Smooth muscle cell (in vitro differentiated cells): ENCODE results near the gene ZNF254. TPM values are rescaled to one million over a fixed set of nuclear protein-coding genes. Genes with fewer than 3 reads are reported as not detected.

Experiments used
- DNase-seq: peaks from one replicate; lab custom pipeline; 2025; ENCODE audit not compliant: unreplicated experiment; lab: John Stamatoyannopoulos, UW
- H2AFZ ChIP-seq: fragments of 200-600 bp; sonication (generic); 2 replicates; pipeline ENCODE4 v1.6.0; 2016; ENCODE audit warnings: antibody characterized with exemption, low read depth, mild to moderate bottlenecking
- H3F3A ChIP-seq: fragments of 200-600 bp; sonication (generic); 2 replicates; pipeline ENCODE4 v1.6.0; 2017; ENCODE audit warnings: antibody characterized with exemption, low read depth
- H3K27ac ChIP-seq: fragments of 200-600 bp; sonication (generic); 2 replicates; pipeline ENCODE4 v1.5.1; 2016; ENCODE audit warnings: low read depth, mild to moderate bottlenecking
- H3K27me3 ChIP-seq: fragments of 200-600 bp; sonication (generic); 2 replicates; pipeline ENCODE4 v1.6.1; 2016; ENCODE audit warnings: low read depth, mild to moderate bottlenecking
- H3K36me3 ChIP-seq: fragments of 200-600 bp; sonication (generic); 2 replicates; pipeline ENCODE4 v1.5.1; 2016; ENCODE audit warnings: low read depth
- H3K4me1 ChIP-seq: fragments of 200-600 bp; sonication (generic); 2 replicates; pipeline ENCODE4 v1.5.1; 2016; ENCODE audit warnings: low read depth
- H3K4me2 ChIP-seq: fragments of 200-600 bp; sonication (generic); 2 replicates; pipeline ENCODE4 v1.6.0; 2016; ENCODE audit warnings: mild to moderate bottlenecking
- H3K4me3 ChIP-seq: fragments of 200-600 bp; sonication (generic); 2 replicates; pipeline ENCODE4 v1.5.1; 2016; ENCODE audit warnings: mild to moderate bottlenecking
- H3K79me2 ChIP-seq: fragments of 200-600 bp; sonication (generic); 2 replicates; pipeline ENCODE4 v1.6.0; 2016; ENCODE audit warnings: low read depth, mild to moderate bottlenecking
- H3K9ac ChIP-seq: fragments of 200-600 bp; sonication (generic); 2 replicates; pipeline ENCODE4 v1.6.0; 2016; ENCODE audit warnings: low read depth
- H3K9me3 ChIP-seq: fragments of 200-600 bp; sonication (generic); replicated peaks from 2 replicates; pipeline ENCODE4 v1.5.1; 2016; ENCODE audit warnings: low read depth
- H4K20me1 ChIP-seq: fragments of 200-600 bp; sonication (generic); 2 replicates; pipeline ENCODE4 v1.6.0; 2016; ENCODE audit warnings: low read depth
- CTCF ChIP-seq: fragments of 200-600 bp; sonication (generic); IDR thresholded peaks from 2 replicates; pipeline ENCODE4 v1.5.1; 2017; ENCODE audit warnings: borderline replicate concordance, mild to moderate bottlenecking, antibody characterized with exemption; ENCODE audit not compliant: insufficient read depth, poor library complexity, severe bottlenecking
- WGBS: methylation state at CpG from one replicate; pipeline ENCODE4 v1.1.7; 2016; ENCODE audit warnings: low lambda C conversion rate; 5-methylcytosine and 5-hydroxymethylcytosine counted together
- polyA plus RNA-seq: library from polyadenylated mRNA; unstranded; fragments of >200 nt; fragmentation: Nextera tagmentation; extraction: Ambion mirVana; gene quantifications from 2 replicates; pipeline ENCODE4 v1.2.1, GENCODE V29; 2016
- total RNA-seq: library from RNA; depleted of rRNA; stranded (reverse); fragments of >200 nt; gene quantifications from 2 replicates; pipeline ENCODE4 v1.2.3, GENCODE V29; 2014

Gene ZNF254
- total and polyA plus RNA-seq, 2 experiments from 2014 or later: 4.6 to 23.5 TPM

GRCh38 chr19:24127601-24128000 lies 40.6 kb downstream of the ZNF254 start:
- H3K4me1 ChIP-seq: no peaks in the 10 kb centered on the region
- no peak for DNase-seq
- H3K27ac ChIP-seq: no peak overlapping the region
- peaks cover 84% of the 10 kb centered on the region for H3K9me3 ChIP-seq
- no peak overlapping the region for H3K9ac ChIP-seq
- no peaks in the 10 kb centered on the region for H3F3A ChIP-seq
- WGBS: 97% methylated on average over 3 of the region's 3 CpGs
- peaks cover 15% of the 10 kb centered on the region for H3K79me2 ChIP-seq
- no peaks in the 10 kb centered on the region for H3K27me3 ChIP-seq
- peaks cover 78% of the 10 kb centered on the region for H3K36me3 ChIP-seq
- no peak overlapping the region for H3K4me2 ChIP-seq
- peak overlapping the region; percentile 13 for H3K4me3 ChIP-seq
- TF ChIP-seq CTCF: no peak
- no peaks in the 10 kb centered on the region for H4K20me1 ChIP-seq
- no peak overlapping the region for H2AFZ ChIP-seq

GRCh38 chr19:24140099-24140498 lies 53.1 kb downstream of the ZNF254 start:
- Histone ChIP-seq H3K4me1 (no peaks in the 10 kb centered on the region), H3K79me2 (no peaks in the 10 kb centered on the region), H3K27ac (no peak overlapping the region), H3K9ac (no peak overlapping the region), H3K4me3 (no peak overlapping the region), H3K9me3 (peaks cover 27% of the 10 kb centered on the region), H3F3A (no peaks in the 10 kb centered on the region), H2AFZ (no peak overlapping the region), H3K4me2 (no peak overlapping the region), H3K36me3 (peaks cover 22% of the 10 kb centered on the region), H4K20me1 (no peaks in the 10 kb centered on the region), H3K27me3 (no peaks in the 10 kb centered on the region)
- TF ChIP-seq CTCF: no peak
- DNase-seq: no peak
- WGBS: 90% methylated on average over 3 of the region's 3 CpGs

- Histone ChIP-seq H3K36me3 (peaks cover 18% of the 10 kb centered on the region), H3K27ac (no peak overlapping the region), H4K20me1 (no peaks in the 10 kb centered on the region), H3F3A (no peaks in the 10 kb centered on the region), H3K4me1 (no peaks in the 10 kb centered on the region), H3K79me2 (no peaks in the 10 kb centered on the region), H3K9me3 (peaks cover 27% of the 10 kb centered on the region), H3K4me2 (no peak overlapping the region), H2AFZ (no peak overlapping the region), H3K27me3 (no peaks in the 10 kb centered on the region), H3K9ac (no peak overlapping the region), H3K4me3 (no peak overlapping the region)
- TF ChIP-seq CTCF: no peak
- no peak for DNase-seq
These were observed 53.6 kb downstream of the ZNF254 start for GRCh38 chr19:24140591-24140990.

- no peak overlapping the region for H2AFZ ChIP-seq
- H3K36me3 ChIP-seq: peaks cover 8% of the 10 kb centered on the region
- H3K4me1 ChIP-seq: no peaks in the 10 kb centered on the region
- H3K27ac ChIP-seq: no peak overlapping the region
- no peak overlapping the region for H3K4me3 ChIP-seq
- DNase-seq: no peak
- no peaks in the 10 kb centered on the region for H3F3A ChIP-seq
- no peaks in the 10 kb centered on the region for H3K79me2 ChIP-seq
- no peak overlapping the region for H3K9ac ChIP-seq
- H3K9me3 ChIP-seq: peaks cover 30% of the 10 kb centered on the region
- no peaks in the 10 kb centered on the region for H4K20me1 ChIP-seq
- H3K27me3 ChIP-seq: no peaks in the 10 kb centered on the region
- TF ChIP-seq CTCF: no peak
- H3K4me2 ChIP-seq: no peak overlapping the region
These were observed 54.6 kb downstream of the ZNF254 start for GRCh38 chr19:24141612-24142011.
